Activated CD8-positive, alpha-beta T cell treated with anti-CD3 and anti-CD28 coated beads, Interleukin-2, amount 10 ng/mL, durations not matched to agents 7 days and 5 days (primary cell): Measurements from ENCODE around the gene HBB. TPM values are rescaled to one million over a fixed set of nuclear protein-coding genes. Genes with fewer than 3 reads are reported as not detected.

Experiments used
- total RNA-seq, 2 experiments: library from RNA; stranded (reverse); gene quantifications; one replicate each; pipeline ENCODE4 v1.2.3, GENCODE V29; 2021

Gene HBB
- total RNA-seq, 2 experiments from 2014 or later: not detected

Other genes starting within 250 kb of the HBB start
- gene OR51L1, start 232.2 kb downstream of the HBB start, total RNA-seq: not detected
- not detected for gene OR52J3, start 180.5 kb downstream of the HBB start, total RNA-seq
- not detected for gene OR52E2, start 167.4 kb downstream of the HBB start, total RNA-seq
- not detected for gene OR52E1, start 157.5 kb downstream of the HBB start, total RNA-seq
- not detected for gene OR52A5, start 88.7 kb downstream of the HBB start, total RNA-seq
- not detected for gene OR52A1, start 72.3 kb downstream of the HBB start, total RNA-seq
- not detected for gene OR51V1, start 26.4 kb downstream of the HBB start, total RNA-seq
- gene HBD, start 7.4 kb upstream of the HBB start, total RNA-seq: not detected
- gene HBG1, start 22.8 kb upstream of the HBB start, total RNA-seq: not detected
- gene HBG2, start 27.7 kb upstream of the HBB start, total RNA-seq: not detected
- not detected for gene HBE1, start 42.9 kb upstream of the HBB start, total RNA-seq
- gene OR51B4, start 74.9 kb upstream of the HBB start, total RNA-seq: not detected
- gene OR51B2, start 97.2 kb upstream of the HBB start, total RNA-seq: not detected
- not detected for gene OR51B5, start 116.5 kb upstream of the HBB start, total RNA-seq
- gene OR51B6, start 124.4 kb upstream of the HBB start, total RNA-seq: not detected
- gene OR51M1, start 156.7 kb upstream of the HBB start, total RNA-seq: not detected
- gene OR51Q1, start 195.0 kb upstream of the HBB start, total RNA-seq: not detected
- gene OR51I1, start 214.4 kb upstream of the HBB start, total RNA-seq: not detected
- not detected for gene OR51I2, start 222.3 kb upstream of the HBB start, total RNA-seq